Measurements from ENCODE around the gene PNPLA4.
A peak's percentile ranks its signal among the peaks of the same experiment; 100 is the strongest.

PNPLA4 gene
- total RNA-seq, result 2.2 to 6.4 (median 4.3) reads per million in 17 experiments

DNA sequence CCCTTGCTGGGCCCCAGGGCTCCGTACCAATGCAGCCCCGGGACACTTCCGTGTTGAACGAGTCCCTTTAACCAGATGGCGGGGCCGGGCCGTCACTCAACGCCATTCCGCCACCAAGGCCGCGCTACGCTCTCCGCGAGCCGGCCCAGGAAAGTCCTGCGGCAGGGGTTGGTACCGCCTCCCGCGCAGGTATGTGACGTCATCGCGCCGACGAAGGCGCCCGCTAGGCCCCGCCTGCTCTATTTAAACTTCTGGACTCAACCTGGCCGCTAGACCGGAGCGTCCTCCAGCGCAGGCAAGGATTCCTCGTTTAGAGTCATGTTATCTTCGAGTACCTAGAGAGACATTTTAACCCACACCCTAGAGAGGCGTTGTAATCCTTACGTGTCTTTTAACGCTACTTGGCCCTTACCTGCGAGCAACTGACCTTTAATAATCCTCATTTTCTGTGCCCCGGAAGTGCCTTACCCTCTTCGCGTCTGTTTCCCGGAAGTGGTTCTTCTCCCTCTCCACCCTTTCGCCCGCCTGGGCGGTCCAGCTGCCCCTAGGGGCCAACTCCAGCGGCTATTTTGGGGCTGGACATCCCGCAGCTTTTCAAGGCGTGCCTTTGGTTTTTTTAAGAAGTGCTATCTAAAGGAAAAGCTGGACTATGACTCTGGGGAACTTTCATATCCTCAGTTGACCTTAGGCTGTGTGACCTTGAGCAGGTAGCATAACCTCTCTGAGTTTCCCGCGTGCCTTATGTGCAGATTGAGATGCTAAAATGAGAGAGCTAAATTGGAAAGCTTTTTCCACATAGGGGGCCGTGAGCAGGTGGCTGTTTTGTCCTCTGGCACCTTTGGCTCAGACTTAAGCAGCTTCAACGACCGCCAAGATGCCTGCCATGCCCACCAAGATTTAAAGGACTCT is at the start of gene PNPLA4:
Gene PNPLA4, minus strand, starts transcription at position 155 of the 909 bp plus-strand sequence. CDS start 1,294 bp downstream, outside the sequence.
- DNase-seq, result peak; percentile 79 to 91 (median 84)

DNA sequence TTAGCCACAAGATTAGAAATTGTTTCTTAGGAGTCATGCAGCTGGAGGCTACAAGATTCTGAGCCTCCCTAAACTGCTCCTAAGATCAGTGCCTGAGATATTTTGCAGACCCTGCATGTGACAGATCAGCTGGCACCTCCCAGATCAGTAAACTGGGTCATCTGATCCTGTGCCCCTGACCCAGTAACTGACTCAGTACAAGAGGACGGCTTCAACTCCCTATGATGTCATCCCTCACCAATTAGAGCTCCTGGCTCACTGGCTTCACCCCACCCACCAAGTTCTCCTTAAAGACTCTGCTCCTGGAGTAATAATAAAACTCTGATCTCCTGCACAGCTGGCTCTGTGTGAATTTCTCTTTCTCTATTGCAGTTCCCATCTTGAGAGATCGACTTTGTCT is 45.4 kb upstream of the PNPLA4 start:
- DNase-seq, result peak in 2 of 4 experiments; percentile 2 to 3

DNA sequence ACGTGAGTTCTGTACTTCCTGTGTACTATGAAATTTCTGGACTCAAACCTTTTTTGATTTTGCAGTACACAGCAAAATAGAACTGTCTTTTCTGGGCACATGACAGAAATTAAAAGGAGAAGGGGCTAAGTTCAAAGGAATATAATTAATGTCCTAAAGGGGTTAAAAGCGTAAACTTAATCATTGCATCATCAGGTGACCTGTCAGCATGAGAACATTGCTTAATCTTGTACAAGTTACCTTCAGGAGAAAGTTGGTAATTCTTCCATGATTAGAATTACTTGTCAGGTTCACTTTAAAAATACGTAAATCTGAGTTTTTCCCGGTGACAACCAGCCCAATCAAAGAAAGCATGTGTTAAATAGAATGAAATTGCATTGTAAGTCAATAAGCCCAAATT is 43.2 kb upstream of the PNPLA4 start:
- DNase-seq, result no peak

- DNase-seq, result no peak
Measured at GRCh38 chrX:7965436-7965835, 38.2 kb upstream of the PNPLA4 start.

- DNase-seq, result no peak
Measured at GRCh38 chrX:7960246-7960645, 33.0 kb upstream of the PNPLA4 start.

- no peak for DNase-seq
Measured at GRCh38 chrX:7953446-7953845, 26.2 kb upstream of the PNPLA4 start.

GRCh38 chrX:7950865-7951264 is 23.7 kb upstream of the PNPLA4 start:
- peak in 1 of 4 experiments; percentile 6 for DNase-seq

- DNase-seq, result no peak
Measured at GRCh38 chrX:7948483-7948882, 21.3 kb upstream of the PNPLA4 start.

- no peak for DNase-seq
Measured at GRCh38 chrX:7946960-7947359, 19.7 kb upstream of the PNPLA4 start.

- DNase-seq, result no peak
Measured at GRCh38 chrX:7943600-7944245, 16.5 kb upstream of the PNPLA4 start.

- DNase-seq, result peak in 1 of 4 experiments; percentile 3
Measured at GRCh38 chrX:7941390-7942042, 14.3 kb upstream of the PNPLA4 start.

- no peak for DNase-seq
Measured at GRCh38 chrX:7934026-7934425, 6.8 kb upstream of the PNPLA4 start.

DNA sequence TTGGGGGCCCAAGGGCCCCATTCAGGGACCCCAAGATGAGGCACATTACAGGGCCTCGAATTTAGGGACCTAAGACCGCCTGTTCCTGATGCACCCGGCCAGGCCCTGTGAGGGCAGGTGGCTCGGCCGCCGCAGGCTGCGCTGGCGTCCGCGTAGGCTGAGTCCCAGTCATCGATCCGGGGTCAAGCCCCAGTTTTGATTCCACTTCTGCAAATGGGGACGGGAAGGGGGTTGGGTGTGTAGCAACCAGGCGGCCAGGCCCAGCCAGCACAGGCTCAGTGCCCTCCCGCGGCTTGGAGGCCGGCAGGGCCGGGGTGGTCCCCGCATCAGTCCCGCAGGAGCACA is 327 bp downstream of the PNPLA4 start:
- DNase-seq, result peak in 2 of 4 experiments; percentile 52 to 59

GRCh38 chrX:7926501-7926900 is 712 bp downstream of the PNPLA4 start:
- DNase-seq, result peak in 1 of 4 experiments; percentile 1

DNA sequence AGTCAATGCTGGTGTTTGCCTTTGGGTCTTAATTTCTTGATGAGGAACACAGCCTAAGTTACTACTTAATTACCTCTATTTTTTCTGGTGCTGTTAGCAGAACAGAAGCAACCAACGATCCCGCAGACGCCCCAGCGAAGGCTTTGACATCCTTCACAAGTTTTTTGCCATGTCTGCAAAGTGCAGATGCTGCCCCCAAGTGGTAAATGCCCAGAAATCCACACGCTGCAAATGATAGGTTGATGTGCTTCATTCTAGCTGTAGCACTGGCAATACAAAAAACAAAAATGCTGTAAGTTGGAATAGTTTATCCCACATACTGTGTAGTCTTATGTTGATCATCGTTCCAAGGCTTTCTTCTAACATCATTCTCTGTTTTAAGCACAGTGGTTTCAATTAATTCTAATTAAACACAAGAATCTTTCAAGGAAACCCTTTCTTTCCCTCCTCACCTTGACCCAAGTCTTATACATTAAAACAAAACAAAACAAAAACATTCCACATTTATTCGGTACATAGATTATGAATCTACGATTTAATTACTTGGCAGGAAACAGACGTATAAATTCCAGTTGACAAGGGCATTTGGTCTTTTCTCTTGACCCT is 1.2 kb downstream of the PNPLA4 start:
- DNase-seq, result peak; percentile 44 to 70 (median 63)

DNA sequence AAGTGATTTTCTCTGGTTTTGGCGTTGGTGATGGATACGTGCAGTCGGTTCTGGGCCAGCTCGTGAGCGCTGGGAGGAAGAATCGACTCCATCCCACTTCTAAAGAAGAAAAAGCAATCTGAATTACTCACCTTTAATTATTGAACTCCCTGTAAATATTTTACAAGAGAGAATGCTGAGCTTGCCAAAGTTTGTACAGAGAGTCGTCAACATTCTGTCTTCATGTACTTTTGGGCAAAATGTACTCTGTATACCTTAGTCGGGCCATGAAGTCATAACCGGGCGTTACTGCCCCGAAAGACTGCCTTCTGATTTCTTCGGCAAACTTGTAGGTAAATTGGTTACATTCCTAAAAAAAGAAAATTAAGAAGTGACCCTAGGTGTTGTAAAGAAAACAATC is 5.5 kb downstream of the PNPLA4 start:
- DNase-seq, result no peak

DNA sequence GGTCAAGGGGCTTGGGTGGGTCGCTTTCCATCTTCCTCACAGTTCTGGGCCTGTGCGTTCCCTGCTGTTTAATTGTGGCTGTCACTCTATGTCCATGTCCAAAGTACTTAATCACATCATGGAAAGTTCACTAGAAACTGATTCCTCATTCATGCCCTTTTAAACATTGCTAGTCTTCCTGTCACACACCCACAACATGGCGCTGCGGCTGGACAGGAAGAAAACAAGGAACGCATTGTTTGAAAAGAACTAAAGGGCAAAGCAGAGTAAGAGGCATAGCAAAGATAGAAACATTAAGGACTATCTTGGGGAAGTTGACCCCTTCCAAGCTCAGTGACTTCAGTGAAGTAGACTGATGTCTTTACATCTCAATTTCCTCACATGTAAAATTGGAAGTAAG is 18.4 kb downstream of the PNPLA4 start:
- DNase-seq, result no peak

DNA sequence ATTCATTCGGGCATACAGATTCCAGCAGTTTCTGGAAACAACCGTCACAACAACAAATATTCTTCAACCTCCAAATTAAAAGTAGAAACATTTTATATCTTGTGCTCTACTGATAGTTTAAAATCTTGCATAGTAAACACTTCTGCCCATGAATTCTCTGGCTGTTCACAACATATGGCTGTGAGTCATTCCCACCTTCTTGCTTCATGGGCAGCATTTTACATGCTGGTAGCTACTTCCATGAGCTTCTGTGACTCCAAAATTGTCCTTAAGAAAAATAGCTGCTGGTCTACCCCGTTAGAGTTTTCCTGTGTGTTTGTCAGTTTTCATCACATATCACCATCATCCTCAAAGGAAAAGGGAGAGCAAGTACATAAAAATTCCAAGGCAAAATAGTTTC is 22.7 kb downstream of the PNPLA4 start:
- DNase-seq, result peak in 3 of 4 experiments; percentile 10 to 26 (median 12)

DNA sequence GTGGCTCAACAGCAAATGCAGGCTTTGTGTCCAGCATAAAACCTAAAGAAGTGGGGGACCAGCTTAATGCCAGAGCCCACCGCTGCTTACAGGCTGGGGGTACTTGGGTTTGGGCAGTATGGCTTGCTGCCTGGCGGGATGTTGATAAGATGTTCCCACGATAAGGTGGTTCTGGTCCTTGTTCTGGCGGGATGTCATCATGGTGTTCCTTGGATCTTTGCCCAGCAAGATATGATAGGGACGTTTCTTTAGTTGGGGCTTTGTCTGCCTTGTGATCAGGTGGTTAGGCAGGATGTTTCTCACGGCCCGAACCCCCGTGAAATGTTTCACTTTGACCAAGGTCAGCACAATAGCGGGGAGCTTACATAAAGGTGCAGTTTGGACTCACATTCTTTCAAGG is 35.3 kb downstream of the PNPLA4 start:
- no peak for DNase-seq

GRCh38 chrX:7889680-7890079 is 37.5 kb downstream of the PNPLA4 start:
- DNase-seq, result no peak

DNA sequence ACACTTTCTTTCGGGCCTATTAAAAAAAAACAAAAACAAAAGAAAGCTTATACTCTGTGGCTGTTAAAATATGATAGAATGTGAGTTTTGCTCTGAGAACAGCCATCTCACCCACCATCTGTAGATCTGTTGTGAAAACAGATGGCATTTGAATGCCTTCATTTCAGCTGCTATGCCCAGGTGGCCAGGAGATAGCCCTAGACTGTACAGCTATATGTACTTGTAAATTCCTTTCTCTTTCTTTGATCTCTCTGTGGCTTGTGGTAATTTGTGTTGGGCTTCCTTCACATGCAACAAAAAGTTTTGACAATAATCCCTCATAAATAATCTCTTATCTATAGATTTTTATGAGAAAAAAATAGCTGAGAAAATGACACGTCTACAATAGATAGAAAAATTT is 38.1 kb downstream of the PNPLA4 start:
- no peak for DNase-seq

DNA sequence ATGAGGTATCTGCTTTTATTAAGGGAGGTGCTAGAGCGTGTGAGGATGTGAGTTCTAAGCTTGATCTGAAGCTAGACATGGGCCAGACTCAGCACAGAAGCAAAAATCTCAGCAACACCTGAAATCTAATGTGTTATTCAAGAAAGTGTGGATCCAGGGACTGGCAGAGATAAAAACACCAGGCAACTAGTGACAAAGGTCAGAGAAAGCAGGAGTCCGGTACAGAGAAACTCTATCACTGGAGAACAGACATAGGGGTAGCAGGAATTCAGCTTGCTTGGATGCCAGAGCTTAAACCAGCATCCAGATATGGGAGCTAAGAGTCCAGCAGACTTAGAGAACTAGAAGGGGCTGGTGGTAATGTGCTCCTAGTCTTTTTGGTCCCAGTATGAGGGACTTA is 50.3 kb downstream of the PNPLA4 start:
- no peak for DNase-seq

GRCh38 chrX:7872042-7872441 is 55.2 kb downstream of the PNPLA4 start:
- DNase-seq, result no peak

Measured in suppressor macrophage (primary cell).